ENCODE results near the gene MRPL30. TPM values are rescaled to one million over a fixed set of nuclear protein-coding genes. Genes with fewer than 3 reads are reported as not detected.

The MRPL30 gene
- total RNA-seq, 2 experiments from 2014 or later = 30.0 to 34.2 TPM

GRCh38 chr2:99166218-99166617 lies 14.8 kb upstream of the MRPL30 start:
- intact Hi-C loops (cut with micrococcal nuclease) = no loop called here
- TF ChIP-seq, protein P1, sequence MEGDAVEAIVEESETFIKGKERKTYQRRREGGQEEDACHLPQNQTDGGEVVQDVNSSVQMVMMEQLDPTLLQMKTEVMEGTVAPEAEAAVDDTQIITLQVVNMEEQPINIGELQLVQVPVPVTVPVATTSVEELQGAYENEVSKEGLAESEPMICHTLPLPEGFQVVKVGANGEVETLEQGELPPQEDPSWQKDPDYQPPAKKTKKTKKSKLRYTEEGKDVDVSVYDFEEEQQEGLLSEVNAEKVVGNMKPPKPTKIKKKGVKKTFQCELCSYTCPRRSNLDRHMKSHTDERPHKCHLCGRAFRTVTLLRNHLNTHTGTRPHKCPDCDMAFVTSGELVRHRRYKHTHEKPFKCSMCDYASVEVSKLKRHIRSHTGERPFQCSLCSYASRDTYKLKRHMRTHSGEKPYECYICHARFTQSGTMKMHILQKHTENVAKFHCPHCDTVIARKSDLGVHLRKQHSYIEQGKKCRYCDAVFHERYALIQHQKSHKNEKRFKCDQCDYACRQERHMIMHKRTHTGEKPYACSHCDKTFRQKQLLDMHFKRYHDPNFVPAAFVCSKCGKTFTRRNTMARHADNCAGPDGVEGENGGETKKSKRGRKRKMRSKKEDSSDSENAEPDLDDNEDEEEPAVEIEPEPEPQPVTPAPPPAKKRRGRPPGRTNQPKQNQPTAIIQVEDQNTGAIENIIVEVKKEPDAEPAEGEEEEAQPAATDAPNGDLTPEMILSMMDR (IDR thresholded peaks at IDR 0.05) = no peak
- no peak overlapping the region for H3K4me3 Mint-ChIP-seq
- H3K27ac Mint-ChIP-seq = peak overlapping the region; percentile 12
- DNase-seq (no peak), ATAC-seq (no peak)
- ChIA-PET POLR2A (interaction anchor here (2.5 kb wide), 1 partner anchor 11 kb away, joined by 7 read pairs; the partner anchor contains the start of genes LIPT1 and TSGA10), CTCF (interaction anchor here (0.9 to 1.4 kb wide), 3 partner anchors 11 to 166 kb away, joined by 3 to 6 read pairs (median 3); partner anchors contain the start of genes LIPT1, MITD1 and TSGA10)
- peaks cover 14% of the 10 kb centered on the region for H3K4me1 Mint-ChIP-seq (ENCODE audit: low read depth)
- H3K36me3 Mint-ChIP-seq (ENCODE audit: low read depth) = peaks cover 34% of the 10 kb centered on the region
- no peaks in the 10 kb centered on the region for H3K9me3 Mint-ChIP-seq
- no peaks in the 10 kb centered on the region for H3K27me3 Mint-ChIP-seq

DNA sequence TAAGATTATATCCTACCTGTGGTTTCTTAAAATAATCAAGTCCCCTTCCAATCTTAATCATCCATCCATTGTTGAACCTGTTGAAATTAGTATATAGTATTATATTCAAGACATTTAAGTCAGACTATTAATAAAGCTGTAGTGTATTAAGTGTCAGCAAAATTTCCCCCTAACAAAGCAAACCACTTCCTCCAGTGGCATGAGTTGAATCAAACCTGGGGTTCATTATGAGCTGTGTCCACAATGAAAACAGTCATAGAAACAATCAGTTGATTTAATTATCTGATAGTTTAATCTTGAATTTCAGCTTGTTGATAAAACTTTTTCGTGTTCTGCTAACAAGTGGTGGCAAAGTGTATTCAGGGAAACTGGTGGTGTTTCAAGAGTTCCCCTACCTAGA lies 11.4 kb upstream of the MRPL30 start:
- intact Hi-C loops (cut with micrococcal nuclease) = no loop called here
- H3K36me3 Mint-ChIP-seq (ENCODE audit: low read depth) = peaks cover 40% of the 10 kb centered on the region
- TF ChIP-seq, protein P1 (IDR thresholded peaks at IDR 0.05) = no peak
- H3K27ac Mint-ChIP-seq = peak overlapping the region; percentile 75
- H3K4me3 Mint-ChIP-seq = no peak overlapping the region
- DNase-seq (peak; percentile 8), ATAC-seq (no peak)
- CTCF ChIA-PET = interaction anchor here (1.6 to 2.1 kb wide), 2 partner anchors 8 to 11 kb away, joined by 5 read pairs; partner anchors contain the start of genes MITD1 and MRPL30
- POLR2A ChIA-PET = interaction anchor here (0.5 to 1.1 kb wide), 3 partner anchors 12 to 14 kb away, joined by 3 to 4 read pairs (median 3); partner anchors contain the start of genes LIPT1 and TSGA10
- H3K4me1 Mint-ChIP-seq (ENCODE audit: low read depth) = peaks cover 30% of the 10 kb centered on the region
- no peaks in the 10 kb centered on the region for H3K27me3 Mint-ChIP-seq
- no peaks in the 10 kb centered on the region for H3K9me3 Mint-ChIP-seq

GRCh38 chr2:99171377-99172140 lies 9.4 kb upstream of the MRPL30 start:
- H3K4me3 Mint-ChIP-seq = no peak overlapping the region
- no peaks in the 10 kb centered on the region for H3K27me3 Mint-ChIP-seq
- TF ChIP-seq, protein P1 (IDR thresholded peaks at IDR 0.05) = no peak
- peaks cover 39% of the 10 kb centered on the region for H3K4me1 Mint-ChIP-seq (ENCODE audit: low read depth)
- ATAC-seq = peak; percentile 45
- POLR2A ChIA-PET = interaction anchor here (0.6 to 0.8 kb wide), 3 partner anchors 9 to 1165 kb away, joined by 3 read pairs; no protein-coding TSS in a partner anchor
- CTCF ChIA-PET = no interaction called here
- intact Hi-C loops (cut with micrococcal nuclease) = no loop called here
- no peaks in the 10 kb centered on the region for H3K9me3 Mint-ChIP-seq
- DNase-seq = no peak
- H3K36me3 Mint-ChIP-seq (ENCODE audit: low read depth) = peaks cover 33% of the 10 kb centered on the region
- H3K27ac Mint-ChIP-seq = peak overlapping the region; percentile 82

DNA sequence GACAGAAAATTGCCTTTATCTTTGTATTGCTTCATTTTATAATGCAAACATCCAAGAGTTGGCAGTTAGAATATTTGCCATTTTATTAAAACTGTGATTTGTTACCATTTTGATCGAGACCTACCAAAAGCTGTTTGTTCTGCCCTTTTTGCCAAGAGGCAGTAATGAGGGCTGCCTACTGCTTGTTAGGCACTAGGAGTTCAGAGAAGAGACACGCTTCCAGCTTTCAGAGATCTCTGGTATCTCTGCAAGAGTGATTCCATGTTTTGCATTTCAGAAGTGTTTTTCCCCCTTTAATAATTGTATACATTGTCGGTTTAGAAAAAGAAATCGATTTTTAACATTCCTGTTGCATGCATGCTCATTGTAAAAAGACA lies 628 bp downstream of the MRPL30 start:
- ATAC-seq (no peak), DNase-seq (no peak)
- TF ChIP-seq, protein P1 (IDR thresholded peaks at IDR 0.05) = no peak
- POLR2A ChIA-PET = interaction anchor here (0.7 to 2.3 kb wide), 3 partner anchors 12 to 27 kb away, joined by 3 to 10 read pairs (median 9); partner anchors contain the start of genes LIPT1 and TSGA10
- no peaks in the 10 kb centered on the region for H3K27me3 Mint-ChIP-seq
- peaks cover 48% of the 10 kb centered on the region for H3K4me1 Mint-ChIP-seq (ENCODE audit: low read depth)
- peak overlapping the region; percentile 98 for H3K4me3 Mint-ChIP-seq
- peaks cover 11% of the 10 kb centered on the region for H3K36me3 Mint-ChIP-seq (ENCODE audit: low read depth)
- H3K27ac Mint-ChIP-seq = peak overlapping the region; percentile 97
- CTCF ChIA-PET = interaction anchor here (0.8 to 2.1 kb wide), 2 partner anchors 18 to 532 kb away, joined by 3 to 4 read pairs; no protein-coding TSS in a partner anchor
- intact Hi-C loops (cut with micrococcal nuclease) = no loop called here
- H3K9me3 Mint-ChIP-seq = no peaks in the 10 kb centered on the region

DNA sequence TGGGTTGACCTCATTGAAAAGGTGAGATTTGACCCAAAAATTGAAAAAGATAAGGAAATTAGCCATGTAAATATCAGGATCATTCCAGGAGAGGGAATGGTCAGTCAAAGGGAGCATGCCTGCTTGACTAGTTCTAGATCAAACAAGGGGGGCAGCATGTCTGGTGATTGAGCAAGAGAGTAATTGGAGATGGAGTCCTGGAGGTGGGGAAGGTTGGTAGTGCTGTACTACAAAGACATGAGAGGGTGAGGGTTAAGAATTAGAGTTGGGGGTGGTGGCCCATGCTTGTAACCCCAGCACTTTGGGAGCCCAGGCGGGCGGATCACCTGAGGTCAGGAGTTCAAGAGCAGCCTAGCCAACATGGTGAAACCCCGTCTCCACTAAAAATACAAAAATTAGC lies 2.0 kb downstream of the MRPL30 start:
- H3K4me1 Mint-ChIP-seq (ENCODE audit: low read depth) = peaks cover 43% of the 10 kb centered on the region
- ATAC-seq (no peak), DNase-seq (no peak)
- no peak overlapping the region for H3K27ac Mint-ChIP-seq
- TF ChIP-seq, protein P1 (IDR thresholded peaks at IDR 0.05) = no peak
- H3K27me3 Mint-ChIP-seq = no peaks in the 10 kb centered on the region
- H3K9me3 Mint-ChIP-seq = no peaks in the 10 kb centered on the region
- peaks cover 7% of the 10 kb centered on the region for H3K36me3 Mint-ChIP-seq (ENCODE audit: low read depth)
- H3K4me3 Mint-ChIP-seq = peak overlapping the region; percentile 44
- intact Hi-C loops (cut with micrococcal nuclease) = no loop called here
- POLR2A ChIA-PET = no interaction called here
- CTCF ChIA-PET = no interaction called here

Data from activated CD8-positive, alpha-beta T cell treated with anti-CD3 and anti-CD28 coated beads for 36 hours (primary cell).